Hepatocyte (in vitro differentiated cells): ENCODE results near the gene GLI2. TPM values are rescaled to one million over a fixed set of nuclear protein-coding genes. Genes with fewer than 3 reads are reported as not detected.
A peak's percentile ranks its signal among the peaks of the same experiment; 100 is the strongest.

Experiments used
- DNase-seq: peaks from one replicate; pipeline ENCODE4 v3.0.0-alpha.2; 2016; ENCODE audit warnings: low spot score
- H2AFZ ChIP-seq: fragments of 200-600 bp; sonication (generic); 2 replicates; pipeline ENCODE4 v1.6.0; 2016; ENCODE audit warnings: antibody characterized with exemption, mild to moderate bottlenecking
- H3K27ac ChIP-seq: fragments of 200-600 bp; sonication (generic); 2 replicates; pipeline ENCODE4 v1.5.1; 2016; ENCODE audit warnings: mild to moderate bottlenecking
- H3K27me3 ChIP-seq: fragments of 200-600 bp; sonication (generic); 2 replicates; pipeline ENCODE4 v1.6.1; 2016
- H3K36me3 ChIP-seq: fragments of 200-600 bp; sonication (generic); replicated peaks from 2 replicates; pipeline ENCODE4 v1.5.1; 2016; ENCODE audit warnings: low read depth; ENCODE audit not compliant: insufficient read depth
- H3K4me1 ChIP-seq: fragments of 200-600 bp; sonication (generic); 2 replicates; pipeline ENCODE4 v1.5.1; 2016; ENCODE audit warnings: mild to moderate bottlenecking, moderate library complexity; ENCODE audit not compliant: insufficient read depth
- H3K4me2 ChIP-seq: fragments of 200-600 bp; sonication (generic); 2 replicates; pipeline ENCODE4 v1.6.0; 2016
- H3K4me3 ChIP-seq: fragments of 200-600 bp; sonication (generic); 2 replicates; pipeline ENCODE4 v1.5.1; 2016; ENCODE audit warnings: mild to moderate bottlenecking
- H3K79me2 ChIP-seq: fragments of 200-600 bp; sonication (generic); 2 replicates; pipeline ENCODE4 v1.6.0; 2017; ENCODE audit warnings: mild to moderate bottlenecking
- H3K9me2 ChIP-seq: fragments of 200-600 bp; sonication (generic); replicated peaks from 2 replicates; pipeline ENCODE4 v1.6.0; 2017; ENCODE audit warnings: mild to moderate bottlenecking; ENCODE audit not compliant: insufficient read depth
- H3K9me3 ChIP-seq: fragments of 200-600 bp; sonication (generic); 2 replicates; pipeline ENCODE4 v1.5.1; 2016; ENCODE audit warnings: low read depth, mild to moderate bottlenecking
- H4K20me1 ChIP-seq: fragments of 200-600 bp; sonication (generic); 2 replicates; pipeline ENCODE4 v1.6.0; 2016; ENCODE audit warnings: mild to moderate bottlenecking; ENCODE audit not compliant: insufficient read depth, poor library complexity, severe bottlenecking
- EZH2 ChIP-seq: fragments of 200-600 bp; sonication (generic); IDR thresholded peaks from 2 replicates; pipeline ENCODE4 v1.6.1; 2016; ENCODE audit warnings: antibody characterized with exemption, mild to moderate bottlenecking, borderline replicate concordance
- EZH2phosphoT487 ChIP-seq: fragments of 200-600 bp; sonication (generic); IDR thresholded peaks from one replicate; pipeline ENCODE4 v1.6.1; 2018; ENCODE audit warnings: antibody characterized with exemption, mild to moderate bottlenecking, low read depth, moderate library complexity; ENCODE audit not compliant: unreplicated experiment, severe bottlenecking
- WGBS: methylation state at CpG from one replicate; pipeline ENCODE4 v1.1.6; 2016; ENCODE audit warnings: low lambda C conversion rate; ENCODE audit errors: missing lambda C conversion rate; 5-methylcytosine and 5-hydroxymethylcytosine counted together
- polyA plus RNA-seq: library from polyadenylated mRNA; unstranded; fragments of >200 nt; fragmentation: Nextera tagmentation; extraction: Ambion mirVana; gene quantifications from 2 replicates; pipeline ENCODE4 v1.2.1, GENCODE V29; 2016
- total RNA-seq: library from RNA; depleted of rRNA; stranded (reverse); fragments of >200 nt; gene quantifications from 2 replicates; pipeline ENCODE4 v1.2.3, GENCODE V29; 2014
- TF ChIP-seq, protein P1 (sequence below): fragments of 200-600 bp; sonication (generic); IDR thresholded peaks from 2 replicates; pipeline ENCODE4 v1.5.1; 2016; ENCODE audit warnings: antibody characterized with exemption, mild to moderate bottlenecking; ENCODE audit not compliant: poor library complexity

The GLI2 gene
- total and polyA plus RNA-seq, 2 experiments from 2014 or later, result 5.3 to 5.8 TPM

DNA sequence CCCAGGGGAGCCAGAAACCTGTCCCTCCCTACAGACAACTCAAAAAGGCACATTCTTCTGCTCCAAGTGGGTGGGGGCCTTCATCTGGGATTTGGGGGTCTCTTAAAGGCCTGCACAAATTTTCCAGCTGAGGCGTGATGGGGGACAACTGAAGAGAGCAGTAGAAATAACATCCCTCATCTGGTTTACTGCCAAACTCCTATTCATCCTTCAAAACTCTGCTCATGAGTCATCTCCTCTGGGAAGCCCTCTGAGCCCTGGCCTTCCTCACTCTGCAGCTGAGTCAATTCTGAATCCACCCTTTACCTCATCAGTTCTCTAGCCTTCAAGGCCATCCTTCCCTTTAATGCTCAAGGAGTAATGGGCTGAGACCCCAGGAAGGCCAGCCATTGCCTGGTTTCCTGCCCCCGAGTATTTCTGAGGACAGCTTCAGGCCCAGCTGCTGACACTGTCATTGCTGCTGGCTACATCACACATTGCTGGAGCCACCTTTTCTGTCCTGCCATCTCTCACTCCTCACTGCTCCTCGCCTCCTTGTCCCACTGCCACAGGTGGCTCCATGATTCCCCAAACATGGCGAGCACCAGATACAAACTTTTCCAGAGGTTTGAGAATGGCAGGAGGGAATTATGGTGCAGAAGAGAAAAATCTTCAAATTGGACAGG lies 32.2 kb upstream of the GLI2 start:
- Histone ChIP-seq H3K27me3 (peaks cover 16% of the 10 kb centered on the region), H3K9me3 (no peaks in the 10 kb centered on the region), H3K4me2 (no peak overlapping the region), H4K20me1 (no peaks in the 10 kb centered on the region), H3K4me1 (no peaks in the 10 kb centered on the region), H3K4me3 (no peak overlapping the region), H3K9me2 (no peaks in the 10 kb centered on the region), H3K27ac (peak overlapping the region; percentile 17), H2AFZ (no peak overlapping the region), H3K79me2 (no peaks in the 10 kb centered on the region), H3K36me3 (no peaks in the 10 kb centered on the region)
- peak; percentile 70 for DNase-seq
- WGBS, result 86% methylated on average over 4 of the region's 4 CpGs
- TF ChIP-seq EZH2phosphoT487, result no peak
- no peak for TF ChIP-seq EZH2
- TF ChIP-seq, protein P1, sequence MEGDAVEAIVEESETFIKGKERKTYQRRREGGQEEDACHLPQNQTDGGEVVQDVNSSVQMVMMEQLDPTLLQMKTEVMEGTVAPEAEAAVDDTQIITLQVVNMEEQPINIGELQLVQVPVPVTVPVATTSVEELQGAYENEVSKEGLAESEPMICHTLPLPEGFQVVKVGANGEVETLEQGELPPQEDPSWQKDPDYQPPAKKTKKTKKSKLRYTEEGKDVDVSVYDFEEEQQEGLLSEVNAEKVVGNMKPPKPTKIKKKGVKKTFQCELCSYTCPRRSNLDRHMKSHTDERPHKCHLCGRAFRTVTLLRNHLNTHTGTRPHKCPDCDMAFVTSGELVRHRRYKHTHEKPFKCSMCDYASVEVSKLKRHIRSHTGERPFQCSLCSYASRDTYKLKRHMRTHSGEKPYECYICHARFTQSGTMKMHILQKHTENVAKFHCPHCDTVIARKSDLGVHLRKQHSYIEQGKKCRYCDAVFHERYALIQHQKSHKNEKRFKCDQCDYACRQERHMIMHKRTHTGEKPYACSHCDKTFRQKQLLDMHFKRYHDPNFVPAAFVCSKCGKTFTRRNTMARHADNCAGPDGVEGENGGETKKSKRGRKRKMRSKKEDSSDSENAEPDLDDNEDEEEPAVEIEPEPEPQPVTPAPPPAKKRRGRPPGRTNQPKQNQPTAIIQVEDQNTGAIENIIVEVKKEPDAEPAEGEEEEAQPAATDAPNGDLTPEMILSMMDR, result no peak

DNA sequence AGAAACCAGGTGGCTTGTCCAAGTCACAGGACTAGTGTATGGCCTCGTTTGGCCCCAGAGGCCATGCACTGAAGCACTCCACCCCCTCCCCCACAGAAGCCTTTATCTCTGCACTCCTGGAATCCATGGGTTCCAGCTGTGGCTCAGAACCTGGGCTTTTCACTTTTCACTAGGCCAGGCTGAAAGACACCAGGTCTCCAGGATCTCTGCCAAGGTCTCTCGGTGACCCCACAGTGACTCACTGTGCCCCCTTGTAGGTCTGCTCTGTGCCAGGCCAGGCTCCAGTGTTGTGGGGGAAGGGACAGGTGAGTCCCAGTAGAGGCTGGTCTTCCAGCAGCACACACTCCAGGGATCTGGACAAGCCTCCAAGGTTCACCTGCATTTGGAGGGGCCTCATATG lies 31.0 kb upstream of the GLI2 start:
- H3K9me2 ChIP-seq, result no peaks in the 10 kb centered on the region
- no peaks in the 10 kb centered on the region for H3K36me3 ChIP-seq
- no peak overlapping the region for H2AFZ ChIP-seq
- no peaks in the 10 kb centered on the region for H4K20me1 ChIP-seq
- no peak overlapping the region for H3K27ac ChIP-seq
- H3K4me3 ChIP-seq, result no peak overlapping the region
- WGBS, result 53% methylated on average over 2 of the region's 2 CpGs
- no peak for DNase-seq
- no peak for TF ChIP-seq EZH2phosphoT487
- no peak for TF ChIP-seq EZH2
- TF ChIP-seq, protein P1, result no peak
- no peaks in the 10 kb centered on the region for H3K79me2 ChIP-seq
- no peaks in the 10 kb centered on the region for H3K4me1 ChIP-seq
- H3K4me2 ChIP-seq, result no peak overlapping the region
- peaks cover 27% of the 10 kb centered on the region for H3K27me3 ChIP-seq
- no peaks in the 10 kb centered on the region for H3K9me3 ChIP-seq

DNA sequence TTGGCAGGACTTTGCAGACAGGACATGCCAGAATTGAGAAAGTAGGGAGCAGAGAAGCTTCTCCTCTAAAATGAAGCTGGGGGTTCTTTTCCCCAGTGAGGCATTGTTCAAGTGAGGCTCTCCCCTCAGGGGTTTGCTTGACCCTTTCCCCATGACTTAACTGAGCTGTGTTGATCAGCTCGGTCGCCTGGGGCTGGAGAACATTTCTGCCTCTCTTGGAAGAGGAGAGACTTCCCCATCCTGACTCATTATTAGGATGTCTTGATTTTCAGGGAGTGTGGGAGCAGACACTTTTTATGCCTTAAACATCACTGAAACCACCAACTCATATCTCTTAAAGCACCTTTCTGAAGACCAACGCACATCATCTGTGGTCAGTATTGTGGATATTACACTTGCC lies 27.9 kb upstream of the GLI2 start:
- H3K4me2 ChIP-seq, result no peak overlapping the region
- H3K9me3 ChIP-seq, result no peaks in the 10 kb centered on the region
- WGBS, result 82% methylated on average over 3 of the region's 3 CpGs
- no peak overlapping the region for H2AFZ ChIP-seq
- DNase-seq, result no peak
- H3K4me3 ChIP-seq, result no peak overlapping the region
- peaks cover 46% of the 10 kb centered on the region for H3K27me3 ChIP-seq
- H3K79me2 ChIP-seq, result no peaks in the 10 kb centered on the region
- H3K9me2 ChIP-seq, result no peaks in the 10 kb centered on the region
- H3K36me3 ChIP-seq, result no peaks in the 10 kb centered on the region
- H3K4me1 ChIP-seq, result peaks cover 9% of the 10 kb centered on the region
- TF ChIP-seq, protein P1, result no peak
- TF ChIP-seq EZH2, result no peak
- TF ChIP-seq EZH2phosphoT487, result no peak
- no peak overlapping the region for H3K27ac ChIP-seq
- no peaks in the 10 kb centered on the region for H4K20me1 ChIP-seq
